Fibroblast of the aortic adventitia (primary cell): ENCODE results near the gene ARL2BP. TPM values are rescaled to one million over a fixed set of nuclear protein-coding genes. Genes with fewer than 3 reads are reported as not detected.

ENCODE experiments used
- DNase-seq: peaks from one replicate; pipeline ENCODE4 v3.0.0-alpha.2; 2010; ENCODE audit warnings: low read depth
- H3K4me3 ChIP-seq: 2 replicates; pipeline ENCODE4 v1.5.1; 2011; ENCODE audit warnings: low read depth, mild to moderate bottlenecking, control low read depth, low read length, moderate library complexity
- total RNA-seq: library from RNA; depleted of rRNA; stranded (reverse); fragments of >200 nt; gene quantifications from 2 replicates; pipeline ENCODE4 v1.2.3, GENCODE V29; 2012; ENCODE audit warnings: low replicate concordance
- TF ChIP-seq, protein P1 (sequence below): IDR thresholded peaks from 2 replicates; pipeline ENCODE4 v1.5.1; 2011; ENCODE audit warnings: mild to moderate bottlenecking, low read length, control low read depth, inconsistent platforms; ENCODE audit not compliant: insufficient read depth

ARL2BP gene
- total RNA-seq, 1 donor, result 127 TPM

DNA sequence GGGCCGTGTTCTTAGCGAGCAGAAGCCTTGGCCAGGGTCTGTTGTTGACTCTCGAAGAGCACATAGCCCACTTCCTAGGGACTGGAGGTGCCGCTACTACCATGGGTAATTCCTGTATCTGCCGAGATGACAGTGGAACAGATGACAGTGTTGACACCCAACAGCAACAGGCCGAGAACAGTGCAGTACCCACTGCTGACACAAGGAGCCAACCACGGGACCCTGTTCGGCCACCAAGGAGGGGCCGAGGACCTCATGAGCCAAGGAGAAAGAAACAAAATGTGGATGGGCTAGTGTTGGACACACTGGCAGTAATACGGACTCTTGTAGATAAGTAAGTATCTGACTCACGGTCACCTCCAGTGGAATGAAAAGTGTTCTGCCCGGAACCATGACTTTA, 40.4 kb upstream of the ARL2BP start:
- DNase-seq, result no peak
- H3K4me3 ChIP-seq, result no peak overlapping the region
- TF ChIP-seq, protein P1, sequence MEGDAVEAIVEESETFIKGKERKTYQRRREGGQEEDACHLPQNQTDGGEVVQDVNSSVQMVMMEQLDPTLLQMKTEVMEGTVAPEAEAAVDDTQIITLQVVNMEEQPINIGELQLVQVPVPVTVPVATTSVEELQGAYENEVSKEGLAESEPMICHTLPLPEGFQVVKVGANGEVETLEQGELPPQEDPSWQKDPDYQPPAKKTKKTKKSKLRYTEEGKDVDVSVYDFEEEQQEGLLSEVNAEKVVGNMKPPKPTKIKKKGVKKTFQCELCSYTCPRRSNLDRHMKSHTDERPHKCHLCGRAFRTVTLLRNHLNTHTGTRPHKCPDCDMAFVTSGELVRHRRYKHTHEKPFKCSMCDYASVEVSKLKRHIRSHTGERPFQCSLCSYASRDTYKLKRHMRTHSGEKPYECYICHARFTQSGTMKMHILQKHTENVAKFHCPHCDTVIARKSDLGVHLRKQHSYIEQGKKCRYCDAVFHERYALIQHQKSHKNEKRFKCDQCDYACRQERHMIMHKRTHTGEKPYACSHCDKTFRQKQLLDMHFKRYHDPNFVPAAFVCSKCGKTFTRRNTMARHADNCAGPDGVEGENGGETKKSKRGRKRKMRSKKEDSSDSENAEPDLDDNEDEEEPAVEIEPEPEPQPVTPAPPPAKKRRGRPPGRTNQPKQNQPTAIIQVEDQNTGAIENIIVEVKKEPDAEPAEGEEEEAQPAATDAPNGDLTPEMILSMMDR, result peak; percentile 16

DNA sequence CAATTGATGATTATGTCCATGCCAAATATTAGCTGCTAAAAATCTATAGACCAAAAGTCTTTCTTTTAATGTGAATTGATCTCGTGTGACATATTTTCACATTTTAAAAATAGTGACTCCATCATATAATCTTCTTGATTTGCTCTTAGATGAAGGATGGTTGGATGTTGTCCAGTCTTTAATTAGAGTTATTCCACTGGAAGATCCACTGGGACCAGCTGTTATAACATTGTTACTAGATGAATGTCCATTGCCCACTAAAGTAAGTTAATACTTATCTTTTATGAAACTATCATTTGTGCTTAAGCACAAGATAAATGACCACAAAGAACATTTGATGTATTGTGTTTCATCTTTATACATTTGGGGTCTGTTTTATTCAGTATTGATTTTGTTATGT, 36.1 kb upstream of the ARL2BP start:
- no peak for DNase-seq
- TF ChIP-seq, protein P1, result no peak
- H3K4me3 ChIP-seq, result no peak overlapping the region

DNA sequence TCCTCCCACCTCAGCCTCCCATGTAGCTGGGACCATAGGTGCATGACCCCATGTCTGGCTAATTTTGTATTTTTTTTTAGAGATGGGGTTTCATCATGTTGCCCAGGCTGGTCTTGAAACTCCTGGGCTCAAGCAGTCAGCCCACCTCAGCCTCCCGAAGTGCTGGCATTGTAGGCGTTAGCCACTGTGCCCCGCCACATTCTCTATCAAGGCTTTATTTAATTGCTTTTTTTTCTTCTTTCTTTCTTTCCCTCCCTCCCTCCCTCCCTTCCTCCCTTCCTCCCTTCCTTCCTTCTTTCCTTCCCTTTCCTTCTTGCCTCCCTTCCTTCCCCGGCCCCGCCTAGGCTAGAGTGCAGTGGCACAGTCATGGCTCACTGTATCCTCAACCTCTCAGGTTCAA, 35.3 kb upstream of the ARL2BP start:
- DNase-seq, result no peak
- TF ChIP-seq, protein P1, result no peak
- H3K4me3 ChIP-seq, result no peak overlapping the region

DNA sequence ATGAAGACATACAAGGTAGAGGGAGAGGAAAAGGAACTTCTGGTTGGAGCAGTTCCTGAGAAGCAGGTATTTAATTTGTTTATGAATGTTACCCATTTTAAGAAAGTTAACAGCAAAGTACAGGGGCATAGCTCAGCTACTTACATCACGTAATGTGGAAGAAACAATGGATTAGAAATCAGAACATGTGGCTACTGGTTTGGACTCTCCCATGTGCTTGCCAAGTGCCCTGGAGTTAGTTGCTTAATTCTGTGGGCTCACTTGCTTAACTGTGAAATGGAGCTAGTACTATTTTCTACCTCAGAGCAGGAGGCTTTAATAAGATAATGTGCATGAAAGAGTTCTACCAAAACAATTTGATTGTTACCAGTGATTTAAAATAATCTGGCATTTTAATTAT, 31.6 kb upstream of the ARL2BP start:
- TF ChIP-seq, protein P1, result no peak
- H3K4me3 ChIP-seq, result no peak overlapping the region
- DNase-seq, result no peak

DNA sequence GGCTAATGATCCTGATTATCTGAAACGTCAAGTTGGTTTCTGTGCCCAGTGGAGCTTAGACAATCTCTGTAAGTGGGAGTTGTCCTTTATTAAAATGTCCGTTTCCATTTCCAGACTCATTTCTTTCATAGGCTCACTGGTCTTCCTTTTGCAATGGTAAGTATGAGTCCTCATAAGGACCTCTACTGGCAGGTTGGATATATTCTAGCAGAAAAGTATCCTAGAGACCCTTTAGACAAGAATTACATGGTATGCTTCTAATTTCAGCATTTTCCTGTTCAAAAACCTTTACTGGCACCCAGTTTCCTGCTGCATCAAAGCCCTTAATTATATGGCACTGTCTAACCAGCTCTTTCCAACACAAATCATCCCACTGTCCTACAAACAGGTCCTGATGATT, 28.1 kb upstream of the ARL2BP start:
- no peak overlapping the region for H3K4me3 ChIP-seq
- DNase-seq, result no peak
- TF ChIP-seq, protein P1, result no peak

DNA sequence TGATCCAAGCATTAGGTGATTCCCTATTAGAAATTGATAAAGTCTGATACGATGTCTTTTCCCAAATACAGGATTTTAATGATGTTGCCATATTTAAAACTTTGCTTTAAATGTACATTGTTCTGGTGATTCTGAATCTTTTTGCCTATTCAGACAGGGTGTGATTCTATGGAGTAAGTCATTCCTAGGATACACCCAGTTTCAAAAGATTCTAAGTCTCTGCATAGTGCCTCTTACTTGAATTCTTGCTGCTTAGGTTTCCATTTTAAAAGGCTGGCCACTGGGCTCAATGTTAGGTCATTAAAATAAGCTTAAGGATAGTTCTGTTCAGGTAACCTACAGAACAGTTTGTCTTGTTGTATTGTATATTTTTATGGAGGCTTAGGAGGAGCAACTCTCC, 22.0 kb upstream of the ARL2BP start:
- DNase-seq, result no peak
- TF ChIP-seq, protein P1, result no peak
- no peak overlapping the region for H3K4me3 ChIP-seq

DNA sequence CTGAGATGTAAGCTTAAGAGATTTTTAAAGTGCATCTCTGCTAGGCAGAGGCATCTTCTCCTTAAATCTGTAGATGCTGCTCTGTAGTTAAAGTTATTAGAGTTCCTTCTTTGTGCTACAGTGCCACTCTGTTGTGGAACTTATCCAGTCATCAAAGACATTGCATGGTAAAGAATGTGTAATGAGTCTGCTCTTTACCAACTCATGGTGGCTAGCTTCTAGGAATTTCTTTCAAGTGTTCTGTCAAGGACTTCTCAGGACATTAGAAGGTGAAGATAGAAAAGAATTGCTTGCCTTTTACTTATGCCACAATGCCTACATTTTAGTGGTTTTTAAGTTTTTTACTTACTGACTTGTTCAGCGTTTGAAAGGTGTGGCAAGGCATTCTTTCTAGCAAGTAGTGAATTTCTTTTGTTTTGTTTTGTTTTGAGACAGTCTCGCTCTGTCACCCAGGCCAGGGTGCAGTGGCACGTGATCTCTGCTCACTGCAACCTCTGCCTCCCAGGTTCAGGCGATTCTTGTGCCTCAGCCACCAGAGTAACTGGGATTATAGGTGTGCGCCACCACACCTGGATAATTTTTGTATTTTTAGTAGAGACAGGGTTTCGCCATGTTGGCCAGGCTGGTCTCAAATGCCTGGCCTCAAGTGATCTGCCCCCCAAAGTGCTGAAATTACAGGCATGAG, 20.3 kb upstream of the ARL2BP start:
- DNase-seq, result no peak
- TF ChIP-seq, protein P1, result no peak
- H3K4me3 ChIP-seq, result no peak overlapping the region
